VCaP (cell line): ENCODE data around the gene CDH4.

Experiments
- H3K27ac ChIP-seq: fragments of 450-650 bp; 2 replicates; pipeline ENCODE4 v1.5.1; 2017
- TF ChIP-seq, protein P1 (sequence below): fragments of 450-650 bp; conservative IDR thresholded peaks from 2 replicates; pipeline ENCODE4 v1.5.1; 2017; ENCODE audit warnings: mild to moderate bottlenecking, moderate library complexity

CDH4 gene

DNA sequence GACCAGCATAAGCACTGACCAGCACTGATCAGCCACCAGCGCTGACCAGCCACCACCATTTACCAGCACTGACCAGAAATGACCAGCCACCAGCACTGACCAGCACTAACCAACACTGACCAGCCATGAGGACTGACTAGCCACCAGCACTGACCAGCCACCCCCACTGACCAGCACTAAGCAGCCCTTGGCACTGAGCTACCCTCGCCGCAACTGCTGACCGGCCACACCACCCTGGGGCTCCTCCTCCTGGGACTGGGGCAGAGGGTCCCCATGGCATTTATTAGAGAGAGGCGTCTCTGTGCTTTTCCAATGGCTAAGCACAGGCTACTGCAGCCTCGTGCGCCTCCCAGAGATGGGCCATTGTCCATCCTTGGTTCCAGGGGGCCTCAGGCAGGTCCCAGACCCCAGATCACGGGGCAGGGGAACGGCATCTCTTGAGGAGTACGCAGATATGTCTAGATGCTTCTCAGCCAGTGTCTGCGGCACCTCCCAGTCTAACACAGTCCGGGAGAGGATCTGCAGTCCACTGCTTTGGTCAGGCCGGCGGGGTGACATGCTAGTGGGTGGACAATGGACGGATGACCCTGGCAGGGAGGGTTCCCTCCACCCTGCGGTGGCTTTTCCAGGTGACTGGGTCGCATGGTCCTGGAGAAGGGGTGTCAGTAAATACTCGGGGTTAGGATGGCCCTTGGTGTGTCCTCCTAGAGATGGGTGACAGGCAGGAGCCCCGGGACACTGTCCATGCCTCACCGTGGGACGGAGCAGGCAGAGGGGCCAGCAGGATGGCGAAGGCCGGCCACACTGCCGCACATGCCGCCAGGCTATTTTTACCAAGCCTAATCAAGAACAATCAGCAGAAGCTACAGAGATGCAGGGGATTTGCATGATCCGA, 645.6 kb downstream of the CDH4 start:
- H3K27ac ChIP-seq = no peak overlapping the region
- TF ChIP-seq, protein P1, sequence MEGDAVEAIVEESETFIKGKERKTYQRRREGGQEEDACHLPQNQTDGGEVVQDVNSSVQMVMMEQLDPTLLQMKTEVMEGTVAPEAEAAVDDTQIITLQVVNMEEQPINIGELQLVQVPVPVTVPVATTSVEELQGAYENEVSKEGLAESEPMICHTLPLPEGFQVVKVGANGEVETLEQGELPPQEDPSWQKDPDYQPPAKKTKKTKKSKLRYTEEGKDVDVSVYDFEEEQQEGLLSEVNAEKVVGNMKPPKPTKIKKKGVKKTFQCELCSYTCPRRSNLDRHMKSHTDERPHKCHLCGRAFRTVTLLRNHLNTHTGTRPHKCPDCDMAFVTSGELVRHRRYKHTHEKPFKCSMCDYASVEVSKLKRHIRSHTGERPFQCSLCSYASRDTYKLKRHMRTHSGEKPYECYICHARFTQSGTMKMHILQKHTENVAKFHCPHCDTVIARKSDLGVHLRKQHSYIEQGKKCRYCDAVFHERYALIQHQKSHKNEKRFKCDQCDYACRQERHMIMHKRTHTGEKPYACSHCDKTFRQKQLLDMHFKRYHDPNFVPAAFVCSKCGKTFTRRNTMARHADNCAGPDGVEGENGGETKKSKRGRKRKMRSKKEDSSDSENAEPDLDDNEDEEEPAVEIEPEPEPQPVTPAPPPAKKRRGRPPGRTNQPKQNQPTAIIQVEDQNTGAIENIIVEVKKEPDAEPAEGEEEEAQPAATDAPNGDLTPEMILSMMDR = no peak

DNA sequence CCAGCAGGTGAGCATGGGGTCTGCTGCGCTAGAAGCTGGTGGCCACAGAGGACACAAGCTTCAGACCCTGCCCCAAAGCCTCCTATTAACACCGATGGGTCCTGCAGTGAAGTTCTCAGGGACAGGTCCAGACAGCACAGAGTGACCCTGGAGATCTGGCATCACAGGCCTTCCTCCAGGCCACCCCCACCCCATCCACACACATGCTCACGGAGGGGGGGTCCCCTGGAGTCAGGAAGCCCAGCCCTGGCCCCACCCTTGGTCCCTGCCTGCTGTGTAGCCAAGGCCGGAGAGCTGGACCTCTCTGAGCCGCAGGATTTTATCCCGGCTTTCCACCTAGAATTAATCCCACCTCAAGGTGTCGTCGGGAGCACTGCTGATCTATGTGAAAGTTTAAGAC, 646.3 kb downstream of the CDH4 start:
- no peak overlapping the region for H3K27ac ChIP-seq
- TF ChIP-seq, protein P1 = no peak

DNA sequence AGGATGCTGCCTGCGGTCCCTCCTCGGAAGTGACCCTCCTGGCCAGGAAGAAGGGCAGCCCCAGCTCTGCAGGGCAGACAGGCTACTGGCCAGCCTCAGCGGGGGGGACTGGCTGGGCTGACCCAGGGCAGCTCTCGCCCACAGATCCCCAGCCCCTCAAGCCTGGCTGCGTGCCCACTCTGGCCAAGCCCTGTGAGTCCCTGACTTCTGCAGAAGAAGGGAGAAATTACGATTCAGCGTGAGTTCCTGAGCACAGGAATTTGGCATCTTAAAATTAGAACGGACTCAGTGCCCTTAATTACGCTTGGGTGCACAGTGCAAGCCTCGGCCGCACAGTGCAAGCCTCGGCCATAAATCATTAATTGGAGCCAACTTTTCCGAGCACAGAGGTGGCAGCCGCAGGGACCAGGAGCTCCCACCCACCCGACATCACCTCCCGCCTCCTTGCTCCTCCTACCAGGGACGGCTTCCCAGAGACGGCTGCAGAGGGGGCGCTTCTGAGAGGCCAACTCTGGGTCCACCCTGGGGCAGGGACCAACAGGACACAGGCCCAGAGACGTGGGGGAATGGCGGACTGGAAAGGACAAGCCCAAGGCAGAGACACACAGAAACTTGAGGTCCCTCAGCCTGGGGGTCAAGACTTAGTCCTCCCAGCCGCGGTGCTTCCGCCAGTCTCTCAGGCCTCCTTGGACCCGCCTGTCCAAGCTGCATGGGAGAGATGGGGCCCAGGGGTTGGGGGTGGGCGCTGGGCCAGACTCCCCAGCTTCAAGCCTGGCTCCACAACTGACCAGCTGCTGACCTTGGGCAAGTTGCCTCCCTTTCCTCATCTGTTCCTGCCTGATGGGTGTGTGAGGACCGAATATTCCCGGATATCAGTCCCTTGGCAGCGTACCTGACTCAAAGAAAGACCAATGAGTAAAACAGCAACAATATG, 648.2 kb downstream of the CDH4 start:
- TF ChIP-seq, protein P1 = no peak
- H3K27ac ChIP-seq = no peak overlapping the region

DNA sequence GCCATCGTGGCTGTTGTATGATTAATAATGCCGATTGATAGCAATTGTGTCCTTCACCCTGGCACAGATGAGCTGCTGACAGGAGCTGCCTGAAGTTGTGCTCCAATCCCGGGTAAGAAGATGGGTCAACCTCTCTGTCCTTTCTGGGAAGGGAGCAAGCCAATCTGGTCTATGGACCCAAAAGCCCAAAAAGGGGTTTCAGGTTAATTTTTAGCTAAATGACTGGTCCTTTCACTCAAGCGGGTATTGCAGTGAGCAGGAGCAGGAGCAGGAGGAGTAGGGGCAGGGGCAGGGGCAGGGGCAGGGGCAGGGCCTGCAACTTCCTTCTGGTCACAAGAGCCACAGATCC, 648.9 kb downstream of the CDH4 start:
- H3K27ac ChIP-seq = no peak overlapping the region
- TF ChIP-seq, protein P1 = no peak

DNA sequence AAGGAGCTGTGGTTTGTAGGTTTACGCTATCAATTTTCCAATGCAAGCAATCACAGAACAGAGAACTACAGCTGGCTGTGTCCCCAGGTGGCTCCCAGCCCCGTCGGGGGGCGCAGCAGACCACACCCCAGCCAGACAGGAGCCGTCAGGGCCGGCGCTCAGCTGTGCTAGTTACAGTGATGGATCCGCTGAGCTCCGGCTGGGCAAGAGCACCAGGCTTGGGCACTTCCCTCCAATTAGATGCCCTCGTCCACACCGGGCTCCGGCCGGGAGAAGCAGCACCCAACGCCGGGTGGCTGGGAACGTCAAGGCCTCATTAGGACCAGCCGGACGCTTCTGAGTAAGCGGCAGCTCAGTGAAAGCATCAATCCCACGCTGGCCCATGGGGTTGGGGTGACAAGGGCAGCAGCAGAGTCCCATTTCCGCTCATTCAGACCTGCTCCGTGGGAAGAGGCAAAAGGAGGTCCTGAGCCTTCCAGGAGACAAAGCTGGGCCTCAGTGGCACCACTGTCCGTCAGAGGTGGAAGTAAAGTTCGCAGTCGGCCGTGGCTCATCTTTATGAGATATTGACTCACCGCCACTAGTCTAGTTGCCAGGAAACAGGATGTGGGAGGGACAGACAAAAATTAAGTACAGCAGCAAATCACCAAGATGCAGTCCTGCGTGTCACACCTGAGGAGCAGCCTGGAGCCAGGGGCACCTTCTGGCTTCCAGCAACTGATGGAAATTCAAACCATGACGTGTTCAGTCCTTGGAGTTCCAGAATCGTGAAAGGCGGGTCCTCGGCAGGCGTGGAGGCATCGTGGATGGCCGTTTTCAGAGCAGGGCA, 649.5 kb downstream of the CDH4 start:
- TF ChIP-seq, protein P1 = no peak
- peak overlapping the region; percentile 60 for H3K27ac ChIP-seq

DNA sequence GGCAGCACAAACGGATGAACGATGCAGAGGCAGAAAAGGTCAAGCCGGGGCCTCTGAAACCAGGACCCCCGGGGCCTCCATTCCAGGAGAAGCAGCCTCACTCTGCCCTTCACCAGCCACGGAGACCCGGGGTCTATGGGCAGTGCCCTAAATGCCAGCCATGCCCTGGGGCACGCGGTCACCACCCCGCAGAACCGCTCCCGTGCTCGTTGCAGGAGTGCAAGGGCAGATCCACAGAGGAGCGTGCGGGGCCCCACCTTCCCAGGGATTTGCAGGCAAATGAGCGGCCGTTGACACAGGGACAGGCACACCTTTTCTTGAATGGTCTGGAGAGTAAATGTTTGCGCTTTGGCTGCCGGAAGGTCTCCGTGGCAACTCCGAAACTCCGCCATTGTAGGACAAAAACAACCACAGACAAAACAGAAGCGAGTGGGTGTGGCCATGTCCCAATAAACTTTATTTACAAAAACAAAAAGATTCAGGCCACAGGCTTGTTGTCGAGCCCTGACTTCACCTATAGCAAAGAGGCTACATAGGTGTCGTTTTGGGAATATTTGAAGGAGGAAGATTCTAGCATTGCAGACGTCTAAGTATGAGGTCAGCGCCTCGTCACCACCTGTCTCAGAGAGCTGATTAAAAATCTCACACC, 650.3 kb downstream of the CDH4 start:
- peak overlapping the region; percentile 60 for H3K27ac ChIP-seq
- TF ChIP-seq, protein P1 = no peak
